Activated CD8-positive, alpha-beta T cell treated with anti-CD3 and anti-CD28 coated beads for 36 hours (primary cell): Measurements from ENCODE around the gene MACROH2A1. TPM values are rescaled to one million over a fixed set of nuclear protein-coding genes. Genes with fewer than 3 reads are reported as not detected.

Experiments used
- ATAC-seq: fragments of 200-7000 bp; cut with Tn5 transposase; one replicate; pipeline ENCODE4 v1.10.0; 2021; ENCODE audit warnings: mild to moderate bottlenecking, moderate library complexity
- CTCF ChIA-PET: fragments of 350-600 bp; sonication (Branson Sonifier 250); formaldehyde crosslinking; loops from one replicate; lab custom pipeline; 2021; ENCODE audit warnings: antibody characterized with exemption; lab: Charles Lee
- POLR2A ChIA-PET: fragments of 350-600 bp; sonication (Branson Sonifier 250); formaldehyde crosslinking; loops from one replicate; lab custom pipeline; 2021; ENCODE audit warnings: antibody characterized with exemption; lab: Charles Lee
- DNase-seq: peaks from one replicate; pipeline ENCODE4 v3.0.0-alpha.2; 2020
- H3K27ac Mint-ChIP-seq: one replicate; pipeline ENCODE4 v1.8.0; 2021; ENCODE audit warnings: mild to moderate bottlenecking, mixed read lengths
- H3K27me3 Mint-ChIP-seq: one replicate; pipeline ENCODE4 v1.8.0; 2021; ENCODE audit warnings: mixed read lengths
- H3K36me3 Mint-ChIP-seq: one replicate; pipeline ENCODE4 v1.8.0; 2021; ENCODE audit warnings: low read depth, mixed read lengths
- H3K4me1 Mint-ChIP-seq: one replicate; pipeline ENCODE4 v1.8.0; 2021; ENCODE audit warnings: low read depth, mixed read lengths
- H3K4me3 Mint-ChIP-seq: one replicate; pipeline ENCODE4 v1.8.0; 2021; ENCODE audit warnings: mild to moderate bottlenecking, moderate library complexity, mixed read lengths
- H3K9me3 Mint-ChIP-seq: one replicate; pipeline ENCODE4 v1.8.0; 2021; ENCODE audit warnings: mixed read lengths
- CTCF ChIP-seq: fragments of 200-600 bp; IDR thresholded peaks from one replicate; pipeline ENCODE4 v1.8.0; 2022; ENCODE audit warnings: antibody characterized with exemption, mild to moderate bottlenecking
- intact Hi-C: fragments of 100-400 bp; cut with micrococcal nuclease; formaldehyde crosslinking; loops from one replicate; pipeline ENCODE4 v1.10.0; 2022
- total RNA-seq, 2 experiments: library from RNA; stranded (reverse); gene quantifications; one replicate each; pipeline ENCODE4 v1.2.3, GENCODE V29; 2021

The MACROH2A1 gene
- total RNA-seq, 2 experiments from 2014 or later, result 170 to 179 TPM

GRCh38 chr5:135440916-135441315, 41.9 kb upstream of the MACROH2A1 start:
- Mint-ChIP-seq H3K27ac (no peak overlapping the region), H3K4me1 (no peaks in the 10 kb centered on the region)

GRCh38 chr5:135439231-135440205, 40.5 kb upstream of the MACROH2A1 start:
- ChIA-PET POLR2A (no interaction called here), CTCF (interaction anchor here (1.1 to 2.5 kb wide), 4 partner anchors 13 to 127 kb away, joined by 5 to 15 read pairs (median 8); no protein-coding TSS in a partner anchor)
- Mint-ChIP-seq H3K27ac (no peak overlapping the region), H3K4me3 (no peak overlapping the region), H3K9me3 (no peaks in the 10 kb centered on the region), H3K27me3 (peaks cover 8% of the 10 kb centered on the region), H3K36me3 (no peaks in the 10 kb centered on the region), H3K4me1 (no peaks in the 10 kb centered on the region)
- ATAC-seq (no peak), DNase-seq (no peak)
- intact Hi-C loops, result no loop called here
- no peak for TF ChIP-seq CTCF

More at GRCh38 chr5:135440916-135441315, 41.9 kb upstream of the MACROH2A1 start:
- H3K27me3 Mint-ChIP-seq, result peaks cover 5% of the 10 kb centered on the region
- intact Hi-C loops, result no loop called here
- CTCF ChIA-PET, result interaction anchor here (1.2 to 2.2 kb wide), 4 partner anchors 15 to 25 kb away, joined by 4 to 11 read pairs (median 8); no protein-coding TSS in a partner anchor
- TF ChIP-seq CTCF, result no peak
- H3K9me3 Mint-ChIP-seq, result no peaks in the 10 kb centered on the region
- DNase-seq (no peak), ATAC-seq (no peak)
- no peaks in the 10 kb centered on the region for H3K36me3 Mint-ChIP-seq
- no peak overlapping the region for H3K4me3 Mint-ChIP-seq
- POLR2A ChIA-PET, result no interaction called here

GRCh38 chr5:135438636-135439221, 39.7 kb upstream of the MACROH2A1 start:
- Mint-ChIP-seq H3K27me3 (peaks cover 8% of the 10 kb centered on the region), H3K4me3 (no peak overlapping the region), H3K27ac (no peak overlapping the region), H3K4me1 (no peaks in the 10 kb centered on the region), H3K36me3 (no peaks in the 10 kb centered on the region), H3K9me3 (no peaks in the 10 kb centered on the region)
- POLR2A ChIA-PET, result no interaction called here
- intact Hi-C loops, result no loop called here
- no peak for DNase-seq
- CTCF ChIA-PET, result interaction anchor here (1.1 to 2.5 kb wide), 2 partner anchors 12 to 28 kb away, joined by 5 to 15 read pairs; no protein-coding TSS in a partner anchor
- TF ChIP-seq CTCF, result no peak
- no peak for ATAC-seq

- Mint-ChIP-seq H3K36me3 (no peaks in the 10 kb centered on the region), H3K9me3 (no peaks in the 10 kb centered on the region), H3K27ac (no peak overlapping the region), H3K27me3 (peaks cover 8% of the 10 kb centered on the region), H3K4me1 (no peaks in the 10 kb centered on the region), H3K4me3 (no peak overlapping the region)
- ATAC-seq (no peak), DNase-seq (no peak)
- CTCF ChIA-PET, result interaction anchor here (1.1 to 2.5 kb wide), 2 partner anchors 12 to 29 kb away, joined by 5 to 15 read pairs; no protein-coding TSS in a partner anchor
- POLR2A ChIA-PET, result no interaction called here
- no peak for TF ChIP-seq CTCF
- intact Hi-C loops, result no loop called here
Observed at GRCh38 chr5:135437796-135438560, 38.9 kb upstream of the MACROH2A1 start.
